ENCODE results near the gene ERCC6L2. TPM values are rescaled to one million over a fixed set of nuclear protein-coding genes. Genes with fewer than 3 reads are reported as not detected.

Gene ERCC6L2
- total RNA-seq, 2 experiments from 2014 or later, result 30.8 to 31.3 TPM

- ChIA-PET POLR2A (no interaction called here), CTCF (no interaction called here)
- H3K4me1 Mint-ChIP-seq (ENCODE audit: low read depth), result peaks cover 35% of the 10 kb centered on the region
- no peak overlapping the region for H3K27ac Mint-ChIP-seq
- no peak for TF ChIP-seq CTCF (IDR thresholded peaks at IDR 0.05)
- H3K36me3 Mint-ChIP-seq (ENCODE audit: low read depth), result peaks cover 61% of the 10 kb centered on the region
- Histone ChIP-seq H3K36me3 (ENCODE audit: insufficient read depth, low read length) (peaks cover 4% of the 10 kb centered on the region), H3K9me3 (ENCODE audit: control insufficient read depth in 1 of 2, insufficient read depth in 1 of 2, low read length in 2 of 2) (no peaks in the 10 kb centered on the region), H3K27ac (ENCODE audit: low read depth in 1 of 2, low read length in 2 of 2) (no peak overlapping the region), H3K4me3 (ENCODE audit: low read length) (no peak overlapping the region), H3K4me1 (ENCODE audit: insufficient read depth, low read length) (no peaks in the 10 kb centered on the region), H3K27me3 (ENCODE audit: control insufficient read depth in 1 of 2, insufficient read depth in 2 of 2, low read length in 2 of 2) (no peaks in the 10 kb centered on the region)
- ATAC-seq (ENCODE audit: poor library complexity), result no peak
- H3K4me3 Mint-ChIP-seq, result no peak overlapping the region
- DNase-seq, result peak in 3 of 14 experiments; percentile 7 to 17 (median 10)
- H3K27me3 Mint-ChIP-seq, result no peaks in the 10 kb centered on the region
- H3K9me3 Mint-ChIP-seq, result no peaks in the 10 kb centered on the region
- intact Hi-C loops (cut with DNase I, micrococcal nuclease), result loop anchor here in 1 of 2 experiments (5.0 kb wide), 1 partner anchor 55 kb away; no protein-coding TSS in a partner anchor
These were observed 32.3 kb downstream of the ERCC6L2 start for GRCh38 chr9:95907794-95908193.

- H3K27ac Mint-ChIP-seq, result no peak overlapping the region
- no peak for ATAC-seq (ENCODE audit: poor library complexity)
- no peak for TF ChIP-seq CTCF (IDR thresholded peaks at IDR 0.05)
- Histone ChIP-seq H3K4me3 (ENCODE audit: low read length) (no peak overlapping the region), H3K36me3 (ENCODE audit: insufficient read depth, low read length) (peaks cover 8% of the 10 kb centered on the region), H3K27me3 (ENCODE audit: control insufficient read depth in 1 of 2, insufficient read depth in 2 of 2, low read length in 2 of 2) (no peaks in the 10 kb centered on the region), H3K9me3 (ENCODE audit: control insufficient read depth in 1 of 2, insufficient read depth in 1 of 2, low read length in 2 of 2) (no peaks in the 10 kb centered on the region), H3K27ac (ENCODE audit: low read depth in 1 of 2, low read length in 2 of 2) (no peak overlapping the region), H3K4me1 (ENCODE audit: insufficient read depth, low read length) (no peaks in the 10 kb centered on the region)
- intact Hi-C loops (cut with DNase I, micrococcal nuclease), result no loop called here
- POLR2A ChIA-PET, result no interaction called here
- no peak overlapping the region for H3K4me3 Mint-ChIP-seq
- no peaks in the 10 kb centered on the region for H3K27me3 Mint-ChIP-seq
- CTCF ChIA-PET, result no interaction called here
- H3K9me3 Mint-ChIP-seq, result no peaks in the 10 kb centered on the region
- peaks cover 35% of the 10 kb centered on the region for H3K4me1 Mint-ChIP-seq (ENCODE audit: low read depth)
- H3K36me3 Mint-ChIP-seq (ENCODE audit: low read depth), result peaks cover 74% of the 10 kb centered on the region
- no peak for DNase-seq
These were observed 34.7 kb downstream of the ERCC6L2 start for GRCh38 chr9:95910023-95910707.

- ChIA-PET CTCF (no interaction called here), POLR2A (no interaction called here)
- H3K9me3 Mint-ChIP-seq, result no peaks in the 10 kb centered on the region
- H3K4me3 Mint-ChIP-seq, result no peak overlapping the region
- Histone ChIP-seq H3K27me3 (ENCODE audit: control insufficient read depth in 1 of 2, insufficient read depth in 2 of 2, low read length in 2 of 2) (no peaks in the 10 kb centered on the region), H3K4me3 (ENCODE audit: low read length) (no peak overlapping the region), H3K4me1 (ENCODE audit: insufficient read depth, low read length) (no peaks in the 10 kb centered on the region), H3K27ac (ENCODE audit: low read depth in 1 of 2, low read length in 2 of 2) (no peak overlapping the region), H3K36me3 (ENCODE audit: insufficient read depth, low read length) (peaks cover 14% of the 10 kb centered on the region), H3K9me3 (ENCODE audit: control insufficient read depth in 1 of 2, insufficient read depth in 1 of 2, low read length in 2 of 2) (no peaks in the 10 kb centered on the region)
- no peaks in the 10 kb centered on the region for H3K27me3 Mint-ChIP-seq
- DNase-seq, result no peak
- no peak for TF ChIP-seq CTCF (IDR thresholded peaks at IDR 0.05)
- no peak overlapping the region for H3K27ac Mint-ChIP-seq
- peaks cover 28% of the 10 kb centered on the region for H3K4me1 Mint-ChIP-seq (ENCODE audit: low read depth)
- peaks cover 77% of the 10 kb centered on the region for H3K36me3 Mint-ChIP-seq (ENCODE audit: low read depth)
- no peak for ATAC-seq (ENCODE audit: poor library complexity)
- intact Hi-C loops (cut with DNase I, micrococcal nuclease), result no loop called here
These were observed 35.4 kb downstream of the ERCC6L2 start for GRCh38 chr9:95910770-95911340.
